ENCODE data around the gene GDF15.
"Not testable (repeated sequence)": the region's sequence is repeated elsewhere in the genome, so short reads cannot be mapped to it uniquely, and the experiment has no call there.

The GDF15 gene

GRCh38 chr19:18344582-18344950, 41.4 kb upstream of the GDF15 start:
- Histone ChIP-seq H3K4me3 (ENCODE audit: low read length) (no peak overlapping the region), H3K4me2 (ENCODE audit: low read length) (no peak overlapping the region), H3K79me2 (ENCODE audit: control insufficient read depth, low read length) (no peaks in the 10 kb centered on the region), H3K27ac (ENCODE audit: low read depth, low read length) (no peak overlapping the region), H3K9me3 (ENCODE audit: control insufficient read depth, insufficient read depth, low read length) (no peaks in the 10 kb centered on the region), H3F3A (ENCODE audit: control insufficient read depth, insufficient read depth) (peaks cover 9% of the 10 kb centered on the region), H3K9me2 (replicated peaks; ENCODE audit: control insufficient read depth, low read length) (no peaks in the 10 kb centered on the region), H3K4me1 (ENCODE audit: control insufficient read depth, low read length) (peaks cover 18% of the 10 kb centered on the region), H3K36me3 (ENCODE audit: control insufficient read depth, low read length) (no peaks in the 10 kb centered on the region), H3K27me3 (ENCODE audit: control insufficient read depth, low read length) (no peaks in the 10 kb centered on the region), H4K20me1 (ENCODE audit: control insufficient read depth, insufficient read depth, low read depth, low read length) (no peaks in the 10 kb centered on the region)
- TF ChIP-seq, protein P1, sequence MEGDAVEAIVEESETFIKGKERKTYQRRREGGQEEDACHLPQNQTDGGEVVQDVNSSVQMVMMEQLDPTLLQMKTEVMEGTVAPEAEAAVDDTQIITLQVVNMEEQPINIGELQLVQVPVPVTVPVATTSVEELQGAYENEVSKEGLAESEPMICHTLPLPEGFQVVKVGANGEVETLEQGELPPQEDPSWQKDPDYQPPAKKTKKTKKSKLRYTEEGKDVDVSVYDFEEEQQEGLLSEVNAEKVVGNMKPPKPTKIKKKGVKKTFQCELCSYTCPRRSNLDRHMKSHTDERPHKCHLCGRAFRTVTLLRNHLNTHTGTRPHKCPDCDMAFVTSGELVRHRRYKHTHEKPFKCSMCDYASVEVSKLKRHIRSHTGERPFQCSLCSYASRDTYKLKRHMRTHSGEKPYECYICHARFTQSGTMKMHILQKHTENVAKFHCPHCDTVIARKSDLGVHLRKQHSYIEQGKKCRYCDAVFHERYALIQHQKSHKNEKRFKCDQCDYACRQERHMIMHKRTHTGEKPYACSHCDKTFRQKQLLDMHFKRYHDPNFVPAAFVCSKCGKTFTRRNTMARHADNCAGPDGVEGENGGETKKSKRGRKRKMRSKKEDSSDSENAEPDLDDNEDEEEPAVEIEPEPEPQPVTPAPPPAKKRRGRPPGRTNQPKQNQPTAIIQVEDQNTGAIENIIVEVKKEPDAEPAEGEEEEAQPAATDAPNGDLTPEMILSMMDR (IDR thresholded peaks at IDR 0.05; ENCODE audit: low read depth, low read length, poor library complexity, severe bottlenecking) = no peak
- TF ChIP-seq EZH2phosphoT487 (IDR thresholded peaks at IDR 0.05; ENCODE audit: borderline replicate concordance, low read length) = no peak

- Histone ChIP-seq H3K9me3 (ENCODE audit: control insufficient read depth, insufficient read depth, low read length) (no peaks in the 10 kb centered on the region), H3K4me3 (ENCODE audit: low read length) (no peak overlapping the region), H3F3A (ENCODE audit: control insufficient read depth, insufficient read depth) (peaks cover 5% of the 10 kb centered on the region), H3K4me2 (ENCODE audit: low read length) (no peak overlapping the region), H3K27me3 (ENCODE audit: control insufficient read depth, low read length) (no peaks in the 10 kb centered on the region), H3K9me2 (replicated peaks; ENCODE audit: control insufficient read depth, low read length) (no peaks in the 10 kb centered on the region), H3K79me2 (ENCODE audit: control insufficient read depth, low read length) (no peaks in the 10 kb centered on the region), H3K4me1 (ENCODE audit: control insufficient read depth, low read length) (peaks cover 11% of the 10 kb centered on the region), H3K27ac (ENCODE audit: low read depth, low read length) (no peak overlapping the region), H4K20me1 (ENCODE audit: control insufficient read depth, insufficient read depth, low read depth, low read length) (no peaks in the 10 kb centered on the region), H3K36me3 (ENCODE audit: control insufficient read depth, low read length) (no peaks in the 10 kb centered on the region)
- no peak for TF ChIP-seq EZH2phosphoT487 (IDR thresholded peaks at IDR 0.05; ENCODE audit: borderline replicate concordance, low read length)
- TF ChIP-seq, protein P1 (IDR thresholded peaks at IDR 0.05; ENCODE audit: low read depth, low read length, poor library complexity, severe bottlenecking) = no peak
Measured at GRCh38 chr19:18345296-18345695, 40.7 kb upstream of the GDF15 start.

DNA sequence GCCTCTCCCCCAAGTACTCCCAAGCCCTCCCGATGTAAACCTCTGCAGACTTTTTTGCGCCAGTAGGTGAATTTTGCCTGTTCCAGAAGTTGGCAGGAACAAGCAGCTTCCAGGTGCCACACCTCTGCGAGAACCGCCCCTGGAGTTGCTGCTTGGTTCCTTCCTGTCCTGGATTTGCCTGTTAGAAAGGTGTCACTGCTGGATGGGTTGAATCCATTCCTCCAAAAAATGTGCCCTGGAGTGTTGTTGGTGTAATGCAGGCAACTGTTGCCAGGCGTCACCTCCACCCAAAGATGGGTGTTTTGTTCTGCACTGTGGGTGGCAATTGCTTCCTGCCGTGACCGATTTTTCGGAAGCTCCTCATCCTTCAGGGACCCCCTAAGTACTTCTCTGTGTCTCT, 39.9 kb upstream of the GDF15 start:
- TF ChIP-seq, protein P1 (IDR thresholded peaks at IDR 0.05; ENCODE audit: low read depth, low read length, poor library complexity, severe bottlenecking) = no peak
- no peak for TF ChIP-seq EZH2phosphoT487 (IDR thresholded peaks at IDR 0.05; ENCODE audit: borderline replicate concordance, low read length)

GRCh38 chr19:18348171-18348570, 37.8 kb upstream of the GDF15 start:
- H3F3A ChIP-seq (ENCODE audit: control insufficient read depth, insufficient read depth) = no peaks in the 10 kb centered on the region
- H3K4me2 ChIP-seq (ENCODE audit: low read length) = no peak overlapping the region
- H3K27me3 ChIP-seq (ENCODE audit: control insufficient read depth, low read length) = no peaks in the 10 kb centered on the region
- H3K9me3 ChIP-seq (ENCODE audit: control insufficient read depth, insufficient read depth, low read length) = no peaks in the 10 kb centered on the region
- no peaks in the 10 kb centered on the region for H3K4me1 ChIP-seq (ENCODE audit: control insufficient read depth, low read length)
- TF ChIP-seq EZH2phosphoT487 (IDR thresholded peaks at IDR 0.05; ENCODE audit: borderline replicate concordance, low read length) = no peak
- TF ChIP-seq, protein P1 (IDR thresholded peaks at IDR 0.05; ENCODE audit: low read depth, low read length, poor library complexity, severe bottlenecking) = no peak
- H3K79me2 ChIP-seq (ENCODE audit: control insufficient read depth, low read length) = no peaks in the 10 kb centered on the region
- H3K27ac ChIP-seq (ENCODE audit: low read depth, low read length) = no peak overlapping the region
- no peak overlapping the region for H3K4me3 ChIP-seq (ENCODE audit: low read length)
- no peaks in the 10 kb centered on the region for H3K36me3 ChIP-seq (ENCODE audit: control insufficient read depth, low read length)
- H3K9me2 ChIP-seq (replicated peaks; ENCODE audit: control insufficient read depth, low read length) = no peaks in the 10 kb centered on the region
- H4K20me1 ChIP-seq (ENCODE audit: control insufficient read depth, insufficient read depth, low read depth, low read length) = no peaks in the 10 kb centered on the region

More for the DNA sequence above, 39.9 kb upstream of the GDF15 start:
- Histone ChIP-seq H3K27me3 (ENCODE audit: control insufficient read depth, low read length) (no peaks in the 10 kb centered on the region), H3K9me3 (ENCODE audit: control insufficient read depth, insufficient read depth, low read length) (no peaks in the 10 kb centered on the region), H3K79me2 (ENCODE audit: control insufficient read depth, low read length) (no peaks in the 10 kb centered on the region), H3K36me3 (ENCODE audit: control insufficient read depth, low read length) (no peaks in the 10 kb centered on the region), H4K20me1 (ENCODE audit: control insufficient read depth, insufficient read depth, low read depth, low read length) (no peaks in the 10 kb centered on the region), H3K4me1 (ENCODE audit: control insufficient read depth, low read length) (peaks cover 8% of the 10 kb centered on the region), H3K9me2 (replicated peaks; ENCODE audit: control insufficient read depth, low read length) (no peaks in the 10 kb centered on the region), H3K4me2 (ENCODE audit: low read length) (no peak overlapping the region), H3F3A (ENCODE audit: control insufficient read depth, insufficient read depth) (peaks cover 5% of the 10 kb centered on the region), H3K4me3 (ENCODE audit: low read length) (no peak overlapping the region), H3K27ac (ENCODE audit: low read depth, low read length) (no peak overlapping the region)

GRCh38 chr19:18348818-18349339, 37.1 kb upstream of the GDF15 start:
- H3K4me3 ChIP-seq (ENCODE audit: low read length); H3K9me3 ChIP-seq (ENCODE audit: control insufficient read depth, insufficient read depth, low read length); H3K4me1 ChIP-seq (ENCODE audit: control insufficient read depth, low read length); H3K9me2 ChIP-seq (replicated peaks; ENCODE audit: control insufficient read depth, low read length); H3F3A ChIP-seq (ENCODE audit: control insufficient read depth, insufficient read depth); H3K79me2 ChIP-seq (ENCODE audit: control insufficient read depth, low read length); H4K20me1 ChIP-seq (ENCODE audit: control insufficient read depth, insufficient read depth, low read depth, low read length); H3K4me2 ChIP-seq (ENCODE audit: low read length); H3K27me3 ChIP-seq (ENCODE audit: control insufficient read depth, low read length); H3K36me3 ChIP-seq (ENCODE audit: control insufficient read depth, low read length); H3K27ac ChIP-seq (ENCODE audit: low read depth, low read length): not testable (repeated sequence)

Data from DOHH2 (cell line).